PC-3 (cell line): ENCODE results near the gene RNF20. TPM values are rescaled to one million over a fixed set of nuclear protein-coding genes. Genes with fewer than 3 reads are reported as not detected.
A peak's percentile ranks its signal among the peaks of the same experiment; 100 is the strongest.

Experiments
- ATAC-seq: fragments of 200-7000 bp; cut with Tn5 transposase; 2 replicates; pipeline ENCODE4 v1.9.1; 2020; ENCODE audit warnings: mild to moderate bottlenecking, moderate library complexity
- BruUV-seq: library from RNA; stranded (reverse); fragments of 400-500 nt; replicated peaks from 2 replicates; lab custom pipeline; 2021; lab: Mats Ljungman, UMichigan
- CTCF ChIA-PET: fragments of 300-600 bp; sonication (Branson Sonifier 250); formaldehyde crosslinking; loops from one replicate; lab custom pipeline; 2022; ENCODE audit warnings: antibody characterized with exemption; lab: Charles Lee
- POLR2A ChIA-PET: fragments of 300-600 bp; sonication (Branson Sonifier 250); formaldehyde crosslinking; loops from one replicate; lab custom pipeline; 2022; ENCODE audit warnings: antibody characterized with exemption; ENCODE audit not compliant: unreplicated experiment; lab: Charles Lee
- DNase-seq: peaks from one replicate; pipeline ENCODE4 v3.0.0-alpha.2; 2015
- H2AFZ ChIP-seq: fragments of 300-600 bp; sonication (generic); 2 replicates; pipeline ENCODE4 v1.6.0; 2016; ENCODE audit warnings: antibody characterized with exemption, low read length
- H3F3A ChIP-seq: fragments of 300-600 bp; sonication (generic); one replicate; pipeline ENCODE4 v1.6.0; 2017; ENCODE audit warnings: antibody characterized with exemption, low read length, control low read depth, mild to moderate bottlenecking; ENCODE audit not compliant: unreplicated experiment
- H3K27ac ChIP-seq: fragments of 300-600 bp; sonication (generic); 2 replicates; pipeline ENCODE4 v1.5.1; 2016; ENCODE audit warnings: mild to moderate bottlenecking, low read length
- H3K27me3 ChIP-seq: fragments of 300-600 bp; sonication (generic); 2 replicates; pipeline ENCODE4 v1.6.1; 2016; ENCODE audit warnings: low read length, mixed read lengths
- H3K36me3 ChIP-seq: fragments of 300-600 bp; sonication (generic); 2 replicates; pipeline ENCODE4 v1.6.1; 2016; ENCODE audit warnings: low read depth, mixed run types, low read length, mixed read lengths
- H3K4me1 ChIP-seq: fragments of 300-600 bp; sonication (generic); 2 replicates; pipeline ENCODE4 v1.5.1; 2016; ENCODE audit warnings: low read length; ENCODE audit not compliant: insufficient read depth
- H3K4me2 ChIP-seq: fragments of 300-600 bp; sonication (generic); 2 replicates; pipeline ENCODE4 v1.6.0; 2016; ENCODE audit warnings: low read length
- H3K4me3 ChIP-seq: fragments of 300-600 bp; sonication (generic); 2 replicates; pipeline ENCODE4 v1.5.1; 2016; ENCODE audit warnings: mild to moderate bottlenecking, low read length, mixed read lengths
- H3K79me2 ChIP-seq: fragments of 300-600 bp; sonication (generic); 2 replicates; pipeline ENCODE4 v1.6.1; 2017; ENCODE audit warnings: low read length, mixed read lengths
- H3K9ac ChIP-seq: fragments of 300-600 bp; sonication (generic); 2 replicates; pipeline ENCODE4 v1.6.0; 2016; ENCODE audit warnings: mild to moderate bottlenecking, low read length
- H3K9me2 ChIP-seq: fragments of 300-600 bp; sonication (generic); replicated peaks from 2 replicates; pipeline ENCODE4 v1.6.1; 2016; ENCODE audit warnings: mixed run types, low read length, mixed read lengths
- H3K9me3 ChIP-seq: fragments of 300-600 bp; sonication (generic); 2 replicates; pipeline ENCODE4 v1.6.1; 2016; ENCODE audit warnings: low read length, mixed read lengths
- H4K20me1 ChIP-seq: fragments of 300-600 bp; sonication (generic); 2 replicates; pipeline ENCODE4 v1.6.1; 2016; ENCODE audit warnings: low read length, mixed read lengths
- EZH2 ChIP-seq: fragments of 300-600 bp; sonication (generic); IDR thresholded peaks from one replicate; pipeline ENCODE4 v1.6.1; 2017; ENCODE audit warnings: antibody characterized with exemption, mild to moderate bottlenecking, low read length; ENCODE audit not compliant: unreplicated experiment
- EZH2phosphoT487 ChIP-seq: fragments of 300-600 bp; sonication (generic); IDR thresholded peaks from 2 replicates; pipeline ENCODE4 v1.6.1; 2018; ENCODE audit warnings: mild to moderate bottlenecking, antibody characterized with exemption, low read length, borderline replicate concordance
- intact Hi-C: fragments of 100-400 bp; cut with micrococcal nuclease; formaldehyde crosslinking; loops from 2 replicates; pipeline ENCODE4 v1.9.0; 2023
- total RNA-seq: library from RNA; depleted of rRNA; stranded (reverse); fragments of >200 nt; gene quantifications from 2 replicates; pipeline ENCODE4 v1.2.3, GENCODE V29; 2014
- TF ChIP-seq, protein P1 (sequence below): fragments of 300-600 bp; sonication (generic); conservative IDR thresholded peaks from 2 replicates; pipeline ENCODE4 v1.5.1; 2017; ENCODE audit warnings: antibody characterized with exemption, low read depth, mild to moderate bottlenecking, low read length

The RNF20 gene
- total RNA-seq, 1 experiment from 2014 or later, result 14.7 TPM

DNA sequence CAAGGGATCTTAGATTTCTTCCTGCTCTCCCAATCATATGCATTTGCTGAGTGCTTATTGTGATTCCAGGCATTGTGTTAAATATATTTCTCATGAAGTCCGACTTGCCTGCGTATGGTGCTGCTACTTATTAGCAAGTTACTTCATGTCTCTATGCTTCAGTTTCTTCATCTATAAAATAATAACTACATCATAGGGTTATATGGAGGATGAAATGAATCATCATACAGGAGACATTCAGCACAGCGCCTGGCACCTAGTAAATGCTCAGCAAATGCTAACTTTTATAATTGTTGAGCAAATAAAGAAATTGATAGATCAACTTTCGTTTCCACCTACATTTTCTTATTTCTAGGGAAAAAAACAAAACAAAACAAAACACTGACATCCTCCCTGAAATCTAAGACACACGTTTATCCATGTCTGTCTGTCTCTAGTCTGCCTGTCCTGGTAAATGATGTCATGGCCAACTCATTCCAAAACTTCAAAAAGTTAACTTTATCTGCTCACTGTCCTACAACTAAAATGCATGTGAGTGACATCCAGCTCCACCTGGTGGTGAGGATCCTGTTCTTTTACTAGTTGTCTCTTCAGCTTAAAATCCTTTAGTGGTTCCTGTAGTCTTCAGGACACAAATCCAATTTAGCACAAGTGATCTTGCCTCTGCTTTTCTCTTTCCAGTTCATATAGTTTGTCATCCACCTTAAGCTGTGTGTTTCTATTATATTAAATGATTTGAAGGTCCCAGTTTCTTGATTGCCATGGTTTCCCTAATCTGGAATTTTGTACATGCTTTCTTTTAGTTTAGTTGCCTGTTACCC is 33.5 kb downstream of the RNF20 start:
- Histone ChIP-seq H3K9ac (no peak overlapping the region), H3F3A (no peaks in the 10 kb centered on the region), H3K79me2 (no peaks in the 10 kb centered on the region), H3K9me3 (no peaks in the 10 kb centered on the region), H3K27me3 (no peaks in the 10 kb centered on the region), H4K20me1 (0 out of 2 replicates have a peak, but pooled peaks cover 4% of the 10 kb centered on the region), H3K4me1 (no peaks in the 10 kb centered on the region), H3K9me2 (no peaks in the 10 kb centered on the region), H3K4me2 (no peak overlapping the region), H2AFZ (no peak overlapping the region), H3K36me3 (peaks cover 9% of the 10 kb centered on the region; the same call in 1 of the 2 replicates), H3K27ac (no peak overlapping the region), H3K4me3 (no peak overlapping the region)
- peak; percentile 59 for DNase-seq
- CTCF ChIA-PET, result interaction anchor here (0.7 to 1.0 kb wide), 2 partner anchors 34 to 118 kb away, joined by 3 to 4 read pairs; partner anchors contain the start of gene RNF20
- ATAC-seq, result peak; percentile 50
- intact Hi-C loops, result loop anchor here (1.0 kb wide), 1 partner anchor 108 kb away; no protein-coding TSS in a partner anchor
- no TSS peak for BruUV-seq
- TF ChIP-seq EZH2, result no peak
- TF ChIP-seq, protein P1, sequence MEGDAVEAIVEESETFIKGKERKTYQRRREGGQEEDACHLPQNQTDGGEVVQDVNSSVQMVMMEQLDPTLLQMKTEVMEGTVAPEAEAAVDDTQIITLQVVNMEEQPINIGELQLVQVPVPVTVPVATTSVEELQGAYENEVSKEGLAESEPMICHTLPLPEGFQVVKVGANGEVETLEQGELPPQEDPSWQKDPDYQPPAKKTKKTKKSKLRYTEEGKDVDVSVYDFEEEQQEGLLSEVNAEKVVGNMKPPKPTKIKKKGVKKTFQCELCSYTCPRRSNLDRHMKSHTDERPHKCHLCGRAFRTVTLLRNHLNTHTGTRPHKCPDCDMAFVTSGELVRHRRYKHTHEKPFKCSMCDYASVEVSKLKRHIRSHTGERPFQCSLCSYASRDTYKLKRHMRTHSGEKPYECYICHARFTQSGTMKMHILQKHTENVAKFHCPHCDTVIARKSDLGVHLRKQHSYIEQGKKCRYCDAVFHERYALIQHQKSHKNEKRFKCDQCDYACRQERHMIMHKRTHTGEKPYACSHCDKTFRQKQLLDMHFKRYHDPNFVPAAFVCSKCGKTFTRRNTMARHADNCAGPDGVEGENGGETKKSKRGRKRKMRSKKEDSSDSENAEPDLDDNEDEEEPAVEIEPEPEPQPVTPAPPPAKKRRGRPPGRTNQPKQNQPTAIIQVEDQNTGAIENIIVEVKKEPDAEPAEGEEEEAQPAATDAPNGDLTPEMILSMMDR, result peak; percentile 68
- POLR2A ChIA-PET, result no interaction called here

DNA sequence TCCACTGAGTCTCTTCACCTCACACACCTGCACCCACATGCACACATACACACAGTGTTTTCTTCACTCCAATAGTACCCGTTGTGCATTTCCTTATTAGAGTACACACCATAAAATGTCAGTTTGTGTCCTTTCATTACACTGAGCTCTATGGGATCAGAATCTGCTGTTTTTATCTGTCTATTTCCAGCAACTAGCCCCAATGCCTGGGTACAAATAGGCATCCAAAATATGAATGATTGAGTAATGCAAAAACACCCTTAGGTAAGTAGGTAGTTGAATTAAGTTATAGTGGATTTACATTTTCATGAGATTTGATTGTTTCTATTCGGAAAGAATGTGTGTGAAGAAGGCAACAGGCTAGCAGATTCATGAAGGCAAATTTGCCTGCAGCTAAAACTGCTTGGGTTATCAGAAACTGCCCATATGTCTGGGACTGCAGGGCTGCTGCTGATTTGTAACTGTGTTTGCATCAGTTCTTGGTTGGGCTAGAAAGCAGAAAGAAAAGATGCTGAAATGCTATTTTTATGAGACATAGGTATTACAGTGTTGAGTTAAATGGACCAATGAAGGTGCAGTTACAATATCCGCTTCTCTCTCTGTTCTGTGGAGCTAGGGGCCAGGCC is 34.2 kb downstream of the RNF20 start:
- H3K27me3 ChIP-seq, result no peaks in the 10 kb centered on the region
- H3K79me2 ChIP-seq, result no peaks in the 10 kb centered on the region
- H3K9me3 ChIP-seq, result no peaks in the 10 kb centered on the region
- TF ChIP-seq EZH2, result no peak
- TF ChIP-seq, protein P1, result no peak
- TF ChIP-seq EZH2phosphoT487, result no peak
- intact Hi-C loops, result loop anchor here (1.0 kb wide), 1 partner anchor 109 kb away; no protein-coding TSS in a partner anchor
- H3K4me2 ChIP-seq, result no peak overlapping the region
- H3F3A ChIP-seq, result no peaks in the 10 kb centered on the region
- no peaks in the 10 kb centered on the region for H3K4me1 ChIP-seq
- H3K9me2 ChIP-seq, result no peaks in the 10 kb centered on the region
- H3K36me3 ChIP-seq, result 0 out of 2 replicates have a peak, but pooled peaks cover 3% of the 10 kb centered on the region
- no peak overlapping the region for H3K27ac ChIP-seq
- ATAC-seq (no peak), DNase-seq (no peak)
- no peak overlapping the region for H3K4me3 ChIP-seq
- POLR2A ChIA-PET, result no interaction called here
- no TSS peak for BruUV-seq
- CTCF ChIA-PET, result interaction anchor here (1.0 kb wide), 1 partner anchor 119 kb away, joined by 4 read pairs; no protein-coding TSS in a partner anchor
- H4K20me1 ChIP-seq, result 0 out of 2 replicates have a peak, but pooled peaks cover 4% of the 10 kb centered on the region
- H2AFZ ChIP-seq, result no peak overlapping the region
- H3K9ac ChIP-seq, result no peak overlapping the region
